Activated CD4-positive, alpha-beta T cell treated with anti-CD3 and anti-CD28 coated beads, Interleukin-2, amount 50 U/mL, for 24 hours (primary cell): ENCODE results near the gene SRBD1.
"Not testable (repeated sequence)": the region's sequence is repeated elsewhere in the genome, so short reads cannot be mapped to it uniquely, and the experiment has no call there.

Source experiments
- DNase-seq, 2 donors: peaks; one replicate each; pipeline ENCODE4 v3.0.0-alpha.2; 2020; ENCODE audit warnings: low read depth in 1 of 2, low spot score in 1 of 2

Gene SRBD1

GRCh38 chr2:45435316-45435715 lies 175.8 kb downstream of the SRBD1 start:
- no peak for DNase-seq

GRCh38 chr2:45433363-45433762 lies 177.7 kb downstream of the SRBD1 start:
- no peak for DNase-seq

GRCh38 chr2:45432406-45432805 lies 178.7 kb downstream of the SRBD1 start:
- DNase-seq, result no peak

- DNase-seq, result not testable (repeated sequence)
These were observed 185.0 kb downstream of the SRBD1 start for GRCh38 chr2:45426025-45426424.

GRCh38 chr2:45422921-45423320 lies 188.1 kb downstream of the SRBD1 start:
- DNase-seq, result no peak

- DNase-seq, result no peak
These were observed 192.5 kb downstream of the SRBD1 start for GRCh38 chr2:45418532-45418931.

GRCh38 chr2:45415534-45416123 lies 195.4 kb downstream of the SRBD1 start:
- DNase-seq, result no peak

GRCh38 chr2:45412754-45413379 lies 198.2 kb downstream of the SRBD1 start:
- DNase-seq, result no peak

- DNase-seq, result no peak
These were observed 201.4 kb downstream of the SRBD1 start for GRCh38 chr2:45409677-45410076.

GRCh38 chr2:45406621-45407020 lies 204.4 kb downstream of the SRBD1 start:
- no peak for DNase-seq

- no peak for DNase-seq
These were observed 206.2 kb downstream of the SRBD1 start for GRCh38 chr2:45404807-45405297.

- no peak for DNase-seq
These were observed 208.0 kb downstream of the SRBD1 start for GRCh38 chr2:45403036-45403435.

GRCh38 chr2:45401431-45401922 lies 209.6 kb downstream of the SRBD1 start:
- no peak for DNase-seq

GRCh38 chr2:45399040-45399784 lies 211.9 kb downstream of the SRBD1 start:
- DNase-seq, result no peak

- no peak for DNase-seq
These were observed 213.8 kb downstream of the SRBD1 start for GRCh38 chr2:45397292-45397691.

- DNase-seq, result no peak
These were observed 214.4 kb downstream of the SRBD1 start for GRCh38 chr2:45396671-45397070.

GRCh38 chr2:45394842-45395241 lies 216.2 kb downstream of the SRBD1 start:
- DNase-seq, result no peak

- no peak for DNase-seq
These were observed 216.9 kb downstream of the SRBD1 start for GRCh38 chr2:45394216-45394615.

GRCh38 chr2:45391866-45392265 lies 219.2 kb downstream of the SRBD1 start:
- DNase-seq, result no peak

- no peak for DNase-seq
These were observed 220.2 kb downstream of the SRBD1 start for GRCh38 chr2:45390861-45391260.

- DNase-seq, result no peak
These were observed 220.6 kb downstream of the SRBD1 start for GRCh38 chr2:45390441-45390840.

- DNase-seq, result no peak
These were observed 222.4 kb downstream of the SRBD1 start for GRCh38 chr2:45388541-45389100.
